ENCODE measurements around the gene KIF26B. TPM values are rescaled to one million over a fixed set of nuclear protein-coding genes. Genes with fewer than 3 reads are reported as not detected.
A peak's percentile ranks its signal among the peaks of the same experiment; 100 is the strongest.
"Not testable (repeated sequence)": the region's sequence is repeated elsewhere in the genome, so short reads cannot be mapped to it uniquely, and the experiment has no call there.

KIF26B gene
- total RNA-seq, 1 experiment from 2014 or later: 1.7 TPM

- no peaks in the 10 kb centered on the region for H3K27me3 ChIP-seq (ENCODE audit: control insufficient read depth, insufficient read depth, low read length)
- no peak overlapping the region for H3K4me3 ChIP-seq (ENCODE audit: insufficient read depth, low read depth, low read length)
- DNase-seq: peak; percentile 54
- no peaks in the 10 kb centered on the region for H3K36me3 ChIP-seq (replicated peaks; ENCODE audit: control insufficient read depth, insufficient read depth, low read length)
Observed at GRCh38 chr1:245124644-245125043, 30.1 kb upstream of the KIF26B start.

GRCh38 chr1:245126530-245126929, 28.3 kb upstream of the KIF26B start:
- Histone ChIP-seq H3K27me3 (ENCODE audit: control insufficient read depth, insufficient read depth, low read length) (no peaks in the 10 kb centered on the region), H3K4me3 (ENCODE audit: insufficient read depth, low read depth, low read length) (no peak overlapping the region), H3K36me3 (replicated peaks; ENCODE audit: control insufficient read depth, insufficient read depth, low read length) (no peaks in the 10 kb centered on the region)
- no peak for DNase-seq

GRCh38 chr1:245128381-245129101, 26.2 kb upstream of the KIF26B start:
- no peak for DNase-seq

GRCh38 chr1:245129319-245130240, 25.2 kb upstream of the KIF26B start:
- Histone ChIP-seq H3K27me3 (ENCODE audit: control insufficient read depth, insufficient read depth, low read length) (no peaks in the 10 kb centered on the region; the same call in 1 of the 2 replicates), H3K36me3 (replicated peaks; ENCODE audit: control insufficient read depth, insufficient read depth, low read length) (no peaks in the 10 kb centered on the region), H3K4me3 (ENCODE audit: insufficient read depth, low read depth, low read length) (no peak overlapping the region)
- DNase-seq: no peak

More at GRCh38 chr1:245128381-245129101, 26.2 kb upstream of the KIF26B start:
- no peaks in the 10 kb centered on the region; the same call in 1 of the 2 replicates for H3K27me3 ChIP-seq (ENCODE audit: control insufficient read depth, insufficient read depth, low read length)
- no peaks in the 10 kb centered on the region for H3K36me3 ChIP-seq (replicated peaks; ENCODE audit: control insufficient read depth, insufficient read depth, low read length)
- H3K4me3 ChIP-seq (ENCODE audit: insufficient read depth, low read depth, low read length): no peak overlapping the region

- not testable (repeated sequence) for H3K4me3 ChIP-seq (ENCODE audit: insufficient read depth, low read depth, low read length); H3K27me3 ChIP-seq (ENCODE audit: control insufficient read depth, insufficient read depth, low read length); H3K36me3 ChIP-seq (replicated peaks; ENCODE audit: control insufficient read depth, insufficient read depth, low read length); DNase-seq
Observed at GRCh38 chr1:245130281-245131025, 24.3 kb upstream of the KIF26B start.

- DNase-seq: no peak
- Histone ChIP-seq H3K4me3 (ENCODE audit: insufficient read depth, low read depth, low read length) (no peak overlapping the region), H3K36me3 (replicated peaks; ENCODE audit: control insufficient read depth, insufficient read depth, low read length) (no peaks in the 10 kb centered on the region), H3K27me3 (ENCODE audit: control insufficient read depth, insufficient read depth, low read length) (no peaks in the 10 kb centered on the region; the same call in 1 of the 2 replicates)
Observed at GRCh38 chr1:245131026-245131393, 23.8 kb upstream of the KIF26B start.

- no peak for DNase-seq
- Histone ChIP-seq H3K4me3 (ENCODE audit: insufficient read depth, low read depth, low read length) (no peak overlapping the region), H3K36me3 (replicated peaks; ENCODE audit: control insufficient read depth, insufficient read depth, low read length) (no peaks in the 10 kb centered on the region), H3K27me3 (ENCODE audit: control insufficient read depth, insufficient read depth, low read length) (no peaks in the 10 kb centered on the region; the same call in 1 of the 2 replicates)
Observed at GRCh38 chr1:245132771-245133170, 22.0 kb upstream of the KIF26B start.

GRCh38 chr1:245133995-245134715, 20.6 kb upstream of the KIF26B start:
- no peaks in the 10 kb centered on the region for H3K36me3 ChIP-seq (replicated peaks; ENCODE audit: control insufficient read depth, insufficient read depth, low read length)
- no peaks in the 10 kb centered on the region; the same call in 1 of the 2 replicates for H3K27me3 ChIP-seq (ENCODE audit: control insufficient read depth, insufficient read depth, low read length)
- DNase-seq: no peak
- H3K4me3 ChIP-seq (ENCODE audit: insufficient read depth, low read depth, low read length): no peak overlapping the region

- no peaks in the 10 kb centered on the region for H3K36me3 ChIP-seq (replicated peaks; ENCODE audit: control insufficient read depth, insufficient read depth, low read length)
- H3K4me3 ChIP-seq (ENCODE audit: insufficient read depth, low read depth, low read length): no peak overlapping the region
- no peak for DNase-seq
- no peaks in the 10 kb centered on the region for H3K27me3 ChIP-seq (ENCODE audit: control insufficient read depth, insufficient read depth, low read length)
Observed at GRCh38 chr1:245142171-245142798, 12.5 kb upstream of the KIF26B start.

- H3K27me3 ChIP-seq (ENCODE audit: control insufficient read depth, insufficient read depth, low read length): no peaks in the 10 kb centered on the region
- no peak for DNase-seq
- no peak overlapping the region for H3K4me3 ChIP-seq (ENCODE audit: insufficient read depth, low read depth, low read length)
- H3K36me3 ChIP-seq (replicated peaks; ENCODE audit: control insufficient read depth, insufficient read depth, low read length): no peaks in the 10 kb centered on the region
Observed at GRCh38 chr1:245142976-245143375, 11.8 kb upstream of the KIF26B start.

GRCh38 chr1:245143849-245144248, 10.9 kb upstream of the KIF26B start:
- no peaks in the 10 kb centered on the region for H3K27me3 ChIP-seq (ENCODE audit: control insufficient read depth, insufficient read depth, low read length)
- DNase-seq: no peak
- no peak overlapping the region for H3K4me3 ChIP-seq (ENCODE audit: insufficient read depth, low read depth, low read length)
- H3K36me3 ChIP-seq (replicated peaks; ENCODE audit: control insufficient read depth, insufficient read depth, low read length): no peaks in the 10 kb centered on the region

GRCh38 chr1:245148069-245148468, 6.7 kb upstream of the KIF26B start:
- Histone ChIP-seq H3K4me3 (ENCODE audit: insufficient read depth, low read depth, low read length) (no peak overlapping the region), H3K27me3 (ENCODE audit: control insufficient read depth, insufficient read depth, low read length) (peaks cover under 1% of the 10 kb centered on the region), H3K36me3 (replicated peaks; ENCODE audit: control insufficient read depth, insufficient read depth, low read length) (no peaks in the 10 kb centered on the region)
- DNase-seq: no peak

- H3K27me3 ChIP-seq (ENCODE audit: control insufficient read depth, insufficient read depth, low read length): peaks cover 8% of the 10 kb centered on the region
- H3K4me3 ChIP-seq (ENCODE audit: insufficient read depth, low read depth, low read length): no peak overlapping the region
- no peaks in the 10 kb centered on the region for H3K36me3 ChIP-seq (replicated peaks; ENCODE audit: control insufficient read depth, insufficient read depth, low read length)
- no peak for DNase-seq
Observed at GRCh38 chr1:245148861-245149260, 5.9 kb upstream of the KIF26B start.
